ENCODE data around the gene ZNF592. TPM values are rescaled to one million over a fixed set of nuclear protein-coding genes. Genes with fewer than 3 reads are reported as not detected.

Gene ZNF592
- total RNA-seq, 1 experiment from 2014 or later, result 2.1 TPM

DNA sequence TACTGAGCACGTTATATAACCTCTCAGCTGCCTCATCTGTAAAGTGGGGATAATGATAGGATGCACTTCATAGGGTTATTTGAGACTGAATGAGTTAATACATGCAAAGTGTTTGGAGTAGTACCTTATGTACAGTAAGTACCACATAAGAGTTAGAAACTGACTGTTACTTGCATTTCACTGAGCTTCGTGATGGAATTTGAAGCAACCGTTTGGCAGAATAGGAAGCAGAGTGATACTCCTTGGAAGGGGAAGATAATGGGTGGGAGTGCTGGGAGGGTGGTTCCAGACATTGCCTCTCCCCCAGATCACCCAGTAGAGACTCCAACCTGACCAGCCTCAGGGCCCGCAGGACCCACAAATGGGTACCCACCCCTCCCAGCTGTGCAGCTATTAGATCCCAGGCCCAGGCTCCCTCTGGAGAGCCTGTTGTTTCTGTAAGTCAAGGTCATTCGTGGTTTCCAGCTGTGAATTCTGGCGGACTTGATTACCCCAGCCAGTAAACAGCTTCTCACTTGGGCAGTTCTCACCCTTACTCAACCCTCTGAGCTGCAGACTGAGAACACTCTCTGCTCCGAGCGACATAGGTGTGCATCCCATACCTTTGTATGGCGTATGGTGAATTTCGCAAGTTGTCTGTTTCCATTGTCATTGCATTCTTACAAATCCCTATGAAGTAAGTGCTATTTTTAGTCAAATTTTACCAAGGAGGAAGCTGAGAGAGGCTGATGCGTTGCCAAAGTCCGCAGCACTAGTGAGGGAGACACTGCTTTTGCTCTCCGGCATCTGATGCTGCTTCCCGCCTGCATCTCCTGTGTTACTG is 79.9 kb downstream of the ZNF592 start:
- no peak for DNase-seq (ENCODE audit: low read depth)

DNA sequence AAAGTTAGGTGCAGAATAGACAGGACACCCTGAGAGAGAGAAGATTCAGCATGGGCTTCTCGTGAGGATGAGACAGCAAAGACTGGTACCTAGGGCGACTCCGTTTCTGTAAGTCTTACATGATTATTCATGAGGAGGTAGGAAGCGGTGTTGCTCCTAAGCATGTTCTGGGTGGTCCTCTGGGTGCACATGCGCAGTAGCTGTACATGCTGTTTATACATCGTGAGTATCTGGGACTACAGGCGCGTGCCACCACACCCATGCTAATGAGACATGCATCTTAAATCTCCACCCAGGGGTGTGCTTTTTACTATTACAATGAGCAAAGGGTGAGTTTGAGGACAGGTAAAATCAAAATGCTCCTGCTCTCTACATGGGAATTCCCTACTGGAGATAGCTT is 81.0 kb downstream of the ZNF592 start:
- DNase-seq (ENCODE audit: low read depth), result no peak

GRCh38 chr15:84830036-84830435 is 81.6 kb downstream of the ZNF592 start:
- DNase-seq (ENCODE audit: low read depth), result no peak

- DNase-seq (ENCODE audit: low read depth), result no peak
These were observed 82.6 kb downstream of the ZNF592 start for GRCh38 chr15:84831028-84831427.

- DNase-seq (ENCODE audit: low read depth), result no peak
These were observed 83.2 kb downstream of the ZNF592 start for GRCh38 chr15:84831613-84832012.

GRCh38 chr15:84832448-84833040 is 84.2 kb downstream of the ZNF592 start:
- DNase-seq (ENCODE audit: low read depth), result no peak

GRCh38 chr15:84833447-84834228 is 85.2 kb downstream of the ZNF592 start:
- no peak for DNase-seq (ENCODE audit: low read depth)

DNA sequence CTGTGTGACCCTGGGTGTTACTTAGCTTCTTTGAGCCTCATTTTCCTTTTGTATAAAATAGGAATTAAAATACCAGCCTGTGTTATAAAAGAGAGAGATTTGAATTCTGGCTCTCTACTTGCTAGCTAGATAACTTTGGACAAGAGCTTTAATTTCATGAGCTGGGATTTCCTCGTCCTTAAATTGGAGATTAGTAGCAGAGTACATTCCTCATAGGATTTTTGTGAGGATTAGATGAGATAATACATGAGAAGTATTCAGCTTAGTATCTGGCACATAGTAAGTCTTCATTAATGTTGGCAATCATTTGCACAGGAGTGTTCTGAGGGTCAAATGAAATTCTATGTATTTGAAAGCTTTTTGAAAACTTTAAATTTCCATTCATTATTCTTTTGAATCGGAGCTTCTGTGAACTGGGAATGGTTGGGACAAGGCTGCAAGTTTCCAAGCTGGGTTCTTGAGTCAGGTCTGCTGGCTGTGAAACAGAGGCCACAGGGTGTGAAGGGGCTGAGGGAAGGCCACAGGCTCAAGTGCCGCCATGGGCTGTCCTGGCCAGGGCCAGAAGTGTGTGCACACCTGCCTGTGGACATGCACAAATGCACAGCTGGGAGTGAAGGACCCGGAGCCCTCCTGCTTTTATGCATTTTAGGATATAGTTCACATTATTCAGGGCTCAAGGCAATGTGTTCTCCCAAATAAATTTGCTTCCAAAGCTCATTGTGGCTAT is 86.0 kb downstream of the ZNF592 start:
- DNase-seq (ENCODE audit: low read depth), result no peak

GRCh38 chr15:84834969-84835368 is 86.6 kb downstream of the ZNF592 start:
- DNase-seq (ENCODE audit: low read depth), result no peak

DNA sequence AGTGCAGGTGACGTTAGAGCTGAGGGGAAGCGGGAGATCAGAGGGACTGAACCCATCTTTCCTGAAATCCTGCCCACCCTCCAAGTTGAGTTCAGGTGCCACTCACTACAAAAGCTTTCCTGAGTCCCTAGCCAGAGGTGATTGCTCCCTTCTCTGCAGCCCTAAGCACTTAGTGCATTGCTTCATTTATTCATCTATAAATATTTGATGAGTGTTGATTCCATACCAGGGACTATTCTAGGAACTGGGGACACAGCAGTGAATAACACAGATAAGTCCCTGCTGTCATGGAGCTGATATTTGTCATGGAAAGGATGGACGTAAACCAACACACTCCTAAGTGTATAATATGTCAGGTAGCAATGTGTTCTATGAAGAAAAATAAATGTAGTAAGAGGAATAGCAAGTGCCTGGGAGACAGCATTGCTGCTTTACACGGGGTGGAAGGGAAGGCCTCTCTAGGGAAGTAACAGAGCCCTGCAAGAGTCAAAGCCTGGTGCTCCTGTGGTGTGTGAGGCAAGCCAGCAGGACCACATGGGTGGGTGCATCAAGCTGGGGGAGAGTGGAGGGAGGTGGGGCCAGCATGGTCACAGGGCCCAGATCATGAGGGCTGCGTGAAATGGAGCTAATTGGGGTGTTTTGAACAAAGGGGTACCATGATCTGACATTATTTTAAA is 87.4 kb downstream of the ZNF592 start:
- DNase-seq (ENCODE audit: low read depth), result no peak

DNA sequence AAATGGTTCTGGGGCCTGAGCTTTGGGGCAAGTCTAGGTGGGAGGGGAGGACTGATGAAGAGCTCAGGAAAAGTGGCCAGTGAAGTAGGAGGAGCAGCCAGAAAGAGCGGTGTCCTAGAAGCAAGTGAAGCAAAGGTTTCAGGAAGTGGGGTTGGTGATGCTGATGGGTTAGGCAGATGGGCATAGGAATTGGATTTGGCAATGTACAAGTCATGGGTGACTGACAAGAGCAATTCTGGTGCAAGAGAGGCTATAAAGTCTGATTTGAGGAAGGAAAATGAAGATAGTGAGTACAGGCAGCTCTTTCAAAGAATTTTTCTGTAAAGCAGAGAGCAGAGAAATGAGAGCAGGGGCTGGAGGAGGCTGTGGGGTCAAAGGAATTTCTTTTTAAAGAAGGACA is 88.5 kb downstream of the ZNF592 start:
- DNase-seq (ENCODE audit: low read depth), result no peak

DNA sequence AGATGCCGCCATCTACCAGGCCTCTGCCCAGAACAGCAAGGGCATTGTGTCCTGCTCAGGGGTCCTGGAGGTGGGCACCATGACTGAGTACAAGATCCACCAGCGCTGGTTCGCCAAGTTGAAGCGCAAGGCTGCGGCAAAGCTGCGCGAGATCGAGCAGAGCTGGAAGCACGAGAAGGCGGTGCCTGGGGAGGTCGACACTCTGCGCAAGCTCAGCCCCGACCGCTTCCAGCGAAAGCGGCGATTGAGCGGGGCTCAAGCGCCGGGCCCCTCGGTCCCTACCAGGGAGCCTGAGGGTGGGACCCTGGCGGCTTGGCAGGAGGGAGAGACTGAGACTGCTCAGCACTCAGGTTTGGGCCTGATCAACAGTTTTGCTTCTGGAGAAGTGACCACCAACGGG is 91.3 kb downstream of the ZNF592 start:
- DNase-seq (ENCODE audit: low read depth), result no peak

GRCh38 chr15:84840255-84840654 is 91.9 kb downstream of the ZNF592 start:
- no peak for DNase-seq (ENCODE audit: low read depth)

DNA sequence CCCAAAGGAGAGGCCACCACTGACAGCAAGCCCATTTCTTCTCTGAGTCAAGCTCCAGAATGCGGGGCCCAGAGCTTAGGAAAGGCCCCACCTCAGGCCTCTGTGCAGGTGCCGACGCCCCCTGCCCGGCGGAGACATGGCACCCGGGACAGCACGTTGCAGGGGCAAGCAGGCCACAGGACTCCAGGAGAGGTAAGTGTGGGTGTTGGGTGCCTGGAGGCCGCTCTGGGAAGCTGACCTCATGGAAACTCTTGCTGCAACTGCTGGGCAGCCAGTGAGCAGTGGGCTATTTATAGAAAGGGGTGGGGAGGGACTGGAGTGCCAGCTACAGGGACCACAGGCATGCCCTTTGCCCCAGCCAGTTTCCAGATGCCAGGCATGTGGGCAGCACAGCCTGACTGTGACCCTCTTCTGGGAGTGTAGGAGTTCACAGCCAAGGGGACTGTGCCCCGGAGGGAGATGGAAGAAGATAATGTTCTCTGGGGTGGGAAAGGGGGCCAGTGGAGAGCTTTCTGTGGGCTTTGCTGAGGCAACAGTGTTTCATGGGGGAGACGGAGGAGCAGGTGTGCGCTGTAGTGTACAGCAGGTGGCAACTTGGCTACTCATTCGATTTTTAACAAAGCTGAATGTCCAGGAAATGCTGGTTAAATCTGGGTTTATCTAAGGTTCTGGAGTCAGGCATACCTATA is 92.5 kb downstream of the ZNF592 start:
- no peak for DNase-seq (ENCODE audit: low read depth)

GRCh38 chr15:84842781-84843180 is 94.4 kb downstream of the ZNF592 start:
- no peak for DNase-seq (ENCODE audit: low read depth)

DNA sequence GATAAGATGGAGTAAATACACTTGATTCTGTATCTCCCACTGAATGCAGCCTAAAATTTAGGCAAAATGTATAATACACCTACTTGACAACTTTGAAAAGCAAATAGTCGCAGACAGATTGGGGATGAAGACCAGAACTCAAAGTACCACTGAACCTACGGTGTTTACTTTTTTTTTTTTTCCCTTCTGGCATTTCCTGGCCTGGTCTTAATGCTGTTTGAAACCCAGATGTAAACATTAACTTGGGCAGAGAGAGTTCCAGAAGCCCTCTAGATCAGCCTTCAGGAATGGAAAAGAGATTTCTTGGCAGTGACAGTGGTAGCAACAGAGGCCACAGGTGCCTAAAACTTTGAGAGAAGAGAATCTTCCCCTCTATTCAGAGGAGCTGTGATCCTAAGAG is 96.6 kb downstream of the ZNF592 start:
- DNase-seq (ENCODE audit: low read depth), result no peak

DNA sequence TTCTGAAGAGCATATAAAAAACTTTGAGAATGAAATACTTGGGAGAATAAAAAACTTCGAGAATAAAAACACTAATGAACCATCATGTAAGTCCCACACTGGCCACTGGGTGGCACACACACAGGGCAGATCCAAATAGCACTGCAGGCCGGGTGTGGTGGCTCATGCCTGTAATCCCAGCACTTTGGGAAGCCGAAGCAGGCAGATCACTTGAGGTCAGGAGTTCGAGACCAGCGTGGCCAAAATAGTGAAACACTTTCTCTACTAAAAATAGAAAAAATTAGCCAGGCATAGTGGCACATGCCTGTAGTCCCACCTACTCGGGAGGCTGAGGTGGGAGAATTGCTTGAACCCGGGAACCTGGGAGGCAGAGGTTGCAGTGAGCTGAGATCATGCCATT is 97.2 kb downstream of the ZNF592 start:
- peak; percentile 17 for DNase-seq (ENCODE audit: low read depth)

- DNase-seq (ENCODE audit: low read depth), result no peak
These were observed 97.9 kb downstream of the ZNF592 start for GRCh38 chr15:84846269-84846668.

DNA sequence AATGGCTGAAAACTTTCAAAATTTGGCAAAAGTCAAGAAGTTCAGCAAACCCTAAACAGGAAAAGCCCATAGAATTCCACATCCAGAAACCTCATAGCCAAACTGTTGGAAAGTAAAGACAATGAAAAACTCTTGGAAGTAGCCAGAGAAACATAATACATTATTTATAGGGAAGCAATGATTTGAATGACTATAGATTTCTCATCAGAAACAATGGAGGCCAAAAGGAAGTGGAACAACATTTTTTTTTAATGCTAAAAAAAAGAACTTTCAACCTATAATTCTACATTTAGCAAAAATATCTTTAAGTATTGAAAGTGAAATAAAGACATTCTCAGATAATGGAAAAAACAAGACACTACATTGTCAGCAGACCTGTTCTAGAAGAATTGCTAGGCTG is 99.0 kb downstream of the ZNF592 start:
- DNase-seq (ENCODE audit: low read depth), result no peak

DNA sequence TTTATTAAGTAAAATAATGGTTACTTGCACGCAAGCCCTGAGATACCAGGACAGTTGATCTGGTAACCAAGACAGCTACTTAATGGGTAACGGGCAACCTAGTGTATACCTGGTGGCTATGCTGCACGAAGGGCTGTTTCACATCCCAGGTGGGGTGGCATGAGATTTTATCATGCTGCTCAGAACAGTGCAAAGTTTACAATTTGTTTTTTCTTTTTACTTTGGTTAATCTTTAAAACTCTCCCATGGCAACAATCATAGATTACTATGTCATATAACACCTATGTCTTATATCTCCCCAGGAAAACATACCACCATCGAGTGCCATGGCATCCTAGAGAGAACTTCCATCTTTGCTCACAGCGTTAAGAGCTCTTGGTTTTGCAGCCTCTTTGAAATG is 103.8 kb downstream of the ZNF592 start:
- no peak for DNase-seq (ENCODE audit: low read depth)

GRCh38 chr15:84855136-84855535 is 106.7 kb downstream of the ZNF592 start:
- DNase-seq (ENCODE audit: low read depth), result no peak

All from Daoy (cell line).